Renal cortex interstitium (tissue), 11 donors: ENCODE data around the gene PAXIP1. TPM values are rescaled to one million over a fixed set of nuclear protein-coding genes. Genes with fewer than 3 reads are reported as not detected.

Experiments
- DNase-seq, 11 donors: peaks; one replicate each; pipeline ENCODE4 v3.0.0-alpha.2; 2013; ENCODE audit warnings: low read depth in 9 of 11, low spot score in 4 of 11; ENCODE audit errors: extremely low read depth in 1 of 11
- polyA plus RNA-seq, 3 donors: library from polyadenylated mRNA; unstranded; fragments of 120-200 nt; gene quantifications; one replicate each; pipeline ENCODE4 v1.2.1, GENCODE V29; 2013; ENCODE audit not compliant: insufficient read length in 3 of 3

Gene PAXIP1
- polyA plus RNA-seq, 3 donors, result 20.6 to 26.3 (median 21.5) TPM

GRCh38 chr7:154905615-154906014 lies 97.3 kb downstream of the PAXIP1 start:
- no peak for DNase-seq

- DNase-seq, result no peak
Observed at GRCh38 chr7:154905146-154905545, 97.8 kb downstream of the PAXIP1 start.

- DNase-seq, result no peak
Observed at GRCh38 chr7:154903083-154903731, 99.7 kb downstream of the PAXIP1 start.

- no peak for DNase-seq
Observed at GRCh38 chr7:154902600-154903082, 100.3 kb downstream of the PAXIP1 start.

- no peak for DNase-seq
Observed at GRCh38 chr7:154899862-154900261, 103.1 kb downstream of the PAXIP1 start.

- no peak for DNase-seq
Observed at GRCh38 chr7:154898973-154899855, 103.7 kb downstream of the PAXIP1 start.

GRCh38 chr7:154896076-154896475 lies 106.8 kb downstream of the PAXIP1 start:
- DNase-seq, result no peak

Other genes with a start within 250 kb of the PAXIP1 start
- gene HTR5A, start 67.2 kb upstream of the PAXIP1 start, polyA plus RNA-seq, result not detected